ENCODE data around the gene TMEM198.

GRCh38 chr2:219581346-219581745, 37.5 kb downstream of the TMEM198 start:
- TF ChIP-seq CTCF (optimal IDR thresholded peaks at IDR 0.05 in 1 of 3, IDR thresholded peaks at IDR 0.05 in 1 of 3, conservative IDR thresholded peaks at IDR 0.05 in 1 of 3; ENCODE audit: extremely low read depth in 1 of 3, insufficient read depth in 2 of 3, low read length in 3 of 3) (no peak), EZH2 (IDR thresholded peaks at IDR 0.05; ENCODE audit: low read length) (no peak)

Data from keratinocyte (primary cell).